HG02970 (cell line): ENCODE data around the gene ARHGAP28.

Source experiments
- ATAC-seq: cut with Tn5 transposase; IDR thresholded peaks from one replicate; pipeline ENCODE4 v1.9.1; 2021; ENCODE audit warnings: mild to moderate bottlenecking, moderate library complexity, moderate number of reproducible peaks; ENCODE audit not compliant: unreplicated experiment, low FRiP score

The ARHGAP28 gene

GRCh38 chr18:6729247-6730091 lies at the start of gene ARHGAP28:
Gene ARHGAP28, plus strand, starts transcription at chr18:6729716. Its CDS starts 106 bp downstream, at chr18:6729822.
- no peak for ATAC-seq

GRCh38 chr18:6681331-6681875 lies 48.1 kb upstream of the ARHGAP28 start:
- ATAC-seq = no peak

GRCh38 chr18:6682437-6683111 lies 46.9 kb upstream of the ARHGAP28 start:
- ATAC-seq = no peak

GRCh38 chr18:6683112-6683876 lies 46.2 kb upstream of the ARHGAP28 start:
- ATAC-seq = no peak

GRCh38 chr18:6687676-6688075 lies 41.8 kb upstream of the ARHGAP28 start:
- no peak for ATAC-seq

- ATAC-seq = no peak
These were observed 20.6 kb upstream of the ARHGAP28 start for GRCh38 chr18:6708890-6709289.

- ATAC-seq = no peak
These were observed 18.0 kb upstream of the ARHGAP28 start for GRCh38 chr18:6711467-6711866.

- ATAC-seq = no peak
These were observed 17.1 kb upstream of the ARHGAP28 start for GRCh38 chr18:6712401-6712800.

- no peak for ATAC-seq
These were observed 15.5 kb upstream of the ARHGAP28 start for GRCh38 chr18:6714010-6714409.

GRCh38 chr18:6718267-6718666 lies 11.2 kb upstream of the ARHGAP28 start:
- no peak for ATAC-seq

GRCh38 chr18:6719098-6719846 lies 10.2 kb upstream of the ARHGAP28 start:
- no peak for ATAC-seq

- no peak for ATAC-seq
These were observed 9.4 kb upstream of the ARHGAP28 start for GRCh38 chr18:6719910-6720683.

GRCh38 chr18:6721755-6722154 lies 7.8 kb upstream of the ARHGAP28 start:
- ATAC-seq = no peak

GRCh38 chr18:6722690-6723089 lies 6.8 kb upstream of the ARHGAP28 start:
- ATAC-seq = no peak

GRCh38 chr18:6724331-6724730 lies 5.2 kb upstream of the ARHGAP28 start:
- ATAC-seq = no peak

GRCh38 chr18:6728331-6728730 lies 1.2 kb upstream of the ARHGAP28 start:
- no peak for ATAC-seq

- ATAC-seq = no peak
These were observed 688 bp upstream of the ARHGAP28 start for GRCh38 chr18:6728809-6729246.

- no peak for ATAC-seq
These were observed 1.1 kb downstream of the ARHGAP28 start for GRCh38 chr18:6730416-6731221.

- ATAC-seq = no peak
These were observed 1.7 kb downstream of the ARHGAP28 start for GRCh38 chr18:6731222-6731596.
